ENCODE measurements around the gene YJEFN3. TPM values are rescaled to one million over a fixed set of nuclear protein-coding genes. Genes with fewer than 3 reads are reported as not detected.

The YJEFN3 gene
- polyA plus RNA-seq, 2 of the 4 experiments (the other 2 are of a cell fraction): 3.2 to 7.2 TPM

DNA sequence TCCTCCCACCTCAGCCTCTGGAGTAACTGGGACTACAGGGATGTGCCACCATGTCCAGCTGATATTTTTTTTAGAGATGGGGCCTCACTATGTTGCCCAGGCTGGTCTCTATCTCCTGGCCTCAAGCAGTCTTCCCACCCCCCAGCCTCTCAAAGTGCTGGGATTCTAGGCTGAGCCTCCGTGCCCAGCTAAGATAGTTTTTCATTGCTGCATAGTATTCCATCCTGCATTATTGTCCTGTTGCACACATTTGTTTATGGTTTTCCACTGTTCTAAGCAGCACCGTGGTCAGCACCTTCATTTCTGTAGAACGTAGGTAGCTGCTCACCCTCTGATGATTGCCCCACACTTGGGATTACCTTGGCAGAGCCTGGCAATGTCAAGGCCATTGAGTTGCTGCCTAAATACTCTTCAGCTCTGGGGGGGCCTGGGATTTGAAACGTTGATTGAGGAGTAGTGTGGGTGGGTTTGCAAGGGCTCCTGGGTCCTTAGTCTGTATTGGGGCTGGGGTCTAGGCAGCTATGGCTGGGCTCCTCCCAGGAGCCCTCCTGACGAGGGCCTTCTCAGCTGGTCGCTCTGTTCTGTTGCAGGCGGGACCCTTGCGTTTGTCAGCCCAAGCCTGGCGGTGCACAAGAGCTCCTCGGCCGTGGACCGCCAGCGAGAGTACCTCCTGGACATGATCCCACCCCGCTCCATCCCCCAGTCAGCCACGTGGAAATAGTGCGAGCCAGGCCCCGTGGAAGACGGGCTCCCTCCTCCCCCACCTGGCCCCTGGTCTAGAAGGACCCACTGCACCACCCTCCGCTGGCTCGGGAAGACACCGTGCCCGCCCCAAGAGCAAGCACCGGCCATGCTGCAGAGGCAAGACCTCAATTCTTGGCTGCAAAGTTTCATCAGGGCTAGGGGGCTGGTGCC lies 23.7 kb upstream of the YJEFN3 start:
- WGBS (ENCODE audit: missing lambda C conversion rate): 93% methylated on average over 13 of the region's 23 CpGs
- no peak for FAIRE-seq
- H3K4me1 ChIP-seq: no peaks in the 10 kb centered on the region
- no peak overlapping the region for H3K27ac ChIP-seq
- ChIA-PET CTCF (interaction anchor here (2.4 kb wide), 1 partner anchor 15 kb away, joined by 18 read pairs; no protein-coding TSS in a partner anchor), POLR2A (no interaction called here)
- no peak overlapping the region for H3K4me2 ChIP-seq
- no peak for TF ChIP-seq POLR2AphosphoS2 (conservative IDR thresholded peaks at IDR 0.05; ENCODE audit: low read length)
- no peak for DNase-seq (ENCODE audit: low read depth in 1 of 2, low spot score in 1 of 2)
- no peak overlapping the region for H3K4me3 ChIP-seq
- no peak for ATAC-seq
- H3K9me3 ChIP-seq: no peaks in the 10 kb centered on the region

DNA sequence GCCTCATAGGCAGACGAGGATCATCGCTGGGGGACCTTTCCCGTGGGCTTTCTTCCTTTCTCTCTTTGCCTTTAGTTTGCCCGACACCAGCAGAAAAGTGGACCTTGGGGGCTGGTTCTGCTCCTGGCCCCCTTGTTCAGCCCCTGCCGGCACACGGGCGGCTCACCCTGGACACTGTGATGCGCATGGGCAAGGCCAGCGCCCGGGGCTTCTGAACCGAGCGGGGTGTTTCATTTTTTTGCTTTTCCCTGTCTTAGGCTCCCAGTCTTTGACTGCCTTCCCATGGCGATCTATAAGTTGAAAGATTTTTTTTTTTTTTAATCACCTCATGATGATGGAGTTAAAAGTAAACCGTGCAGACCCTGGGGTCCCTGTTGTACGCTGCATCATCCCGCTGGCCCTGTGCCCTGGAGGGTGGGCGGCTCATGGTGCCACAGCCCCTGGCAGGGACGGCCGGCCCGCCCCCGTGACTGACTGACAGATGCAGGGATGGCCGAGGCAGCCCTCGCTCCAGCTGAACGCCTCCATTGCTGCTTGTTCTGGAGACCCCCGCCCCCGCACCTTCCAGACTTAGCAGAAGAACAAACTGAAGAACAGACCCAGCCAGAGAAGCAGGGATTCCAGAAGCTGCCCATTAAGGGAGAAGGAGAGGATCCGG lies 22.9 kb upstream of the YJEFN3 start:
- no peak for FAIRE-seq
- no peaks in the 10 kb centered on the region for H3K4me1 ChIP-seq
- TF ChIP-seq CHD4 (IDR thresholded peaks at IDR 0.05; ENCODE audit: borderline replicate concordance): no peak
- no peak for TF ChIP-seq BHLHE40 (IDR thresholded peaks at IDR 0.05; ENCODE audit: low read depth, low read length)
- TF ChIP-seq, protein P1, sequence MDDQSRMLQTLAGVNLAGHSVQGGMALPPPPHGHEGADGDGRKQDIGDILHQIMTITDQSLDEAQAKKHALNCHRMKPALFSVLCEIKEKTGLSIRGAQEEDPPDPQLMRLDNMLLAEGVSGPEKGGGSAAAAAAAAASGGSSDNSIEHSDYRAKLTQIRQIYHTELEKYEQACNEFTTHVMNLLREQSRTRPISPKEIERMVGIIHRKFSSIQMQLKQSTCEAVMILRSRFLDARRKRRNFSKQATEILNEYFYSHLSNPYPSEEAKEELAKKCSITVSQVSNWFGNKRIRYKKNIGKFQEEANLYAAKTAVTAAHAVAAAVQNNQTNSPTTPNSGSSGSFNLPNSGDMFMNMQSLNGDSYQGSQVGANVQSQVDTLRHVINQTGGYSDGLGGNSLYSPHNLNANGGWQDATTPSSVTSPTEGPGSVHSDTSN (IDR thresholded peaks at IDR 0.05): no peak
- TF ChIP-seq ZSCAN20 (CRISPR knock-in tag; IDR thresholded peaks at IDR 0.05): no peak
- TF ChIP-seq RCOR1 (IDR thresholded peaks at IDR 0.05; ENCODE audit: low read depth, low read length): no peak
- no peak for TF ChIP-seq CBX2 (IDR thresholded peaks at IDR 0.05; ENCODE audit: borderline replicate concordance, low read depth)
- TF ChIP-seq FOSB (CRISPR knock-in tag; IDR thresholded peaks at IDR 0.05): no peak
- TF ChIP-seq FOSL2 (IDR thresholded peaks at IDR 0.05): no peak
- TF ChIP-seq FOSL2 (CRISPR knock-in tag; IDR thresholded peaks at IDR 0.05): no peak
- TF ChIP-seq, protein P2, sequence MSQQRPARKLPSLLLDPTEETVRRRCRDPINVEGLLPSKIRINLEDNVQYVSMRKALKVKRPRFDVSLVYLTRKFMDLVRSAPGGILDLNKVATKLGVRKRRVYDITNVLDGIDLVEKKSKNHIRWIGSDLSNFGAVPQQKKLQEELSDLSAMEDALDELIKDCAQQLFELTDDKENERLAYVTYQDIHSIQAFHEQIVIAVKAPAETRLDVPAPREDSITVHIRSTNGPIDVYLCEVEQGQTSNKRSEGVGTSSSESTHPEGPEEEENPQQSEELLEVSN (IDR thresholded peaks at IDR 0.05; ENCODE audit: borderline replicate concordance, low read depth): no peak
- TF ChIP-seq, protein P3, sequence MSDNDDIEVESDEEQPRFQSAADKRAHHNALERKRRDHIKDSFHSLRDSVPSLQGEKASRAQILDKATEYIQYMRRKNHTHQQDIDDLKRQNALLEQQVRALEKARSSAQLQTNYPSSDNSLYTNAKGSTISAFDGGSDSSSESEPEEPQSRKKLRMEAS (IDR thresholded peaks at IDR 0.05): no peak
- TF ChIP-seq, protein P4, sequence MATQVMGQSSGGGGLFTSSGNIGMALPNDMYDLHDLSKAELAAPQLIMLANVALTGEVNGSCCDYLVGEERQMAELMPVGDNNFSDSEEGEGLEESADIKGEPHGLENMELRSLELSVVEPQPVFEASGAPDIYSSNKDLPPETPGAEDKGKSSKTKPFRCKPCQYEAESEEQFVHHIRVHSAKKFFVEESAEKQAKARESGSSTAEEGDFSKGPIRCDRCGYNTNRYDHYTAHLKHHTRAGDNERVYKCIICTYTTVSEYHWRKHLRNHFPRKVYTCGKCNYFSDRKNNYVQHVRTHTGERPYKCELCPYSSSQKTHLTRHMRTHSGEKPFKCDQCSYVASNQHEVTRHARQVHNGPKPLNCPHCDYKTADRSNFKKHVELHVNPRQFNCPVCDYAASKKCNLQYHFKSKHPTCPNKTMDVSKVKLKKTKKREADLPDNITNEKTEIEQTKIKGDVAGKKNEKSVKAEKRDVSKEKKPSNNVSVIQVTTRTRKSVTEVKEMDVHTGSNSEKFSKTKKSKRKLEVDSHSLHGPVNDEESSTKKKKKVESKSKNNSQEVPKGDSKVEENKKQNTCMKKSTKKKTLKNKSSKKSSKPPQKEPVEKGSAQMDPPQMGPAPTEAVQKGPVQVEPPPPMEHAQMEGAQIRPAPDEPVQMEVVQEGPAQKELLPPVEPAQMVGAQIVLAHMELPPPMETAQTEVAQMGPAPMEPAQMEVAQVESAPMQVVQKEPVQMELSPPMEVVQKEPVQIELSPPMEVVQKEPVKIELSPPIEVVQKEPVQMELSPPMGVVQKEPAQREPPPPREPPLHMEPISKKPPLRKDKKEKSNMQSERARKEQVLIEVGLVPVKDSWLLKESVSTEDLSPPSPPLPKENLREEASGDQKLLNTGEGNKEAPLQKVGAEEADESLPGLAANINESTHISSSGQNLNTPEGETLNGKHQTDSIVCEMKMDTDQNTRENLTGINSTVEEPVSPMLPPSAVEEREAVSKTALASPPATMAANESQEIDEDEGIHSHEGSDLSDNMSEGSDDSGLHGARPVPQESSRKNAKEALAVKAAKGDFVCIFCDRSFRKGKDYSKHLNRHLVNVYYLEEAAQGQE (IDR thresholded peaks at IDR 0.05): no peak
- TF ChIP-seq, protein P5, sequence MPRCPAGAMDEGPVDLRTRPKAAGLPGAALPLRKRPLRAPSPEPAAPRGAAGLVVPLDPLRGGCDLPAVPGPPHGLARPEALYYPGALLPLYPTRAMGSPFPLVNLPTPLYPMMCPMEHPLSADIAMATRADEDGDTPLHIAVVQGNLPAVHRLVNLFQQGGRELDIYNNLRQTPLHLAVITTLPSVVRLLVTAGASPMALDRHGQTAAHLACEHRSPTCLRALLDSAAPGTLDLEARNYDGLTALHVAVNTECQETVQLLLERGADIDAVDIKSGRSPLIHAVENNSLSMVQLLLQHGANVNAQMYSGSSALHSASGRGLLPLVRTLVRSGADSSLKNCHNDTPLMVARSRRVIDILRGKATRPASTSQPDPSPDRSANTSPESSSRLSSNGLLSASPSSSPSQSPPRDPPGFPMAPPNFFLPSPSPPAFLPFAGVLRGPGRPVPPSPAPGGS (IDR thresholded peaks at IDR 0.05): no peak
- TF ChIP-seq, protein P6, sequence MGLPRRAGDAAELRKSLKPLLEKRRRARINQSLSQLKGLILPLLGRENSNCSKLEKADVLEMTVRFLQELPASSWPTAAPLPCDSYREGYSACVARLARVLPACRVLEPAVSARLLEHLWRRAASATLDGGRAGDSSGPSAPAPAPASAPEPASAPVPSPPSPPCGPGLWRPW (IDR thresholded peaks at IDR 0.05): no peak
- no peak for TF ChIP-seq JUN (IDR thresholded peaks at IDR 0.05)
- TF ChIP-seq HOXB13 (CRISPR knock-in tag; IDR thresholded peaks at IDR 0.05; ENCODE audit: low read depth): no peak
- no peak for TF ChIP-seq RARB (CRISPR knock-in tag; IDR thresholded peaks at IDR 0.05)
- no peak overlapping the region for H3K4me2 ChIP-seq
- no peaks in the 10 kb centered on the region for H3K9me3 ChIP-seq
- ATAC-seq: no peak
- DNase-seq (ENCODE audit: low read depth in 1 of 2, low spot score in 1 of 2): no peak
- H3K4me3 ChIP-seq: no peak overlapping the region
- WGBS (ENCODE audit: missing lambda C conversion rate): 95% methylated on average over 21 of the region's 27 CpGs
- CTCF ChIA-PET: no interaction called here
- POLR2A ChIA-PET: no interaction called here
- no peak overlapping the region for H3K27ac ChIP-seq

All from A549 (cell line).